HG02763 (cell line): ENCODE results near the gene VAV1.

Experiments
- ATAC-seq: cut with Tn5 transposase; IDR thresholded peaks from one replicate; pipeline ENCODE4 v1.9.1; 2021; ENCODE audit warnings: mild to moderate bottlenecking, moderate library complexity; ENCODE audit not compliant: unreplicated experiment

Gene VAV1

DNA sequence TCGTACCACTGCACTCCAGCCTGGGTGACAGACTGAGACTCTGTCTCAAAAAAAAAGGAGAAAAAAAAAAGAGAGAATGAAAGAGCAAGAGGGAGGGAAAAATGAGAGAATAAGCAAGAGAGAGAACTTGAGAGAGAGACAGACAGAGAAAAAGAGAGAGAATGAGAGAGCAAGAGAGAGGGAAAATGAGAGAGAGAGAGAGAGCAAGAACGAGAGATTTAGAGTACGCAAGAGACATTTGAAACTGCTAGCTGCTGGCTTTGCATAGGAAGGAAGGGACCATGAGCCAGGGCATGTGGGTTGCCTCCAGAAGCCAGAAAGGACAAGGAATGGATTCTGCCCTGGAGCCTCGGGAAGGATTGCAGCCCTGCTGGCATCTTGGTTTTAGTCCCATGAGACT is 105.3 kb downstream of the VAV1 start:
- ATAC-seq: no peak

GRCh38 chr19:6886277-6886897 is 113.9 kb downstream of the VAV1 start:
- no peak for ATAC-seq

DNA sequence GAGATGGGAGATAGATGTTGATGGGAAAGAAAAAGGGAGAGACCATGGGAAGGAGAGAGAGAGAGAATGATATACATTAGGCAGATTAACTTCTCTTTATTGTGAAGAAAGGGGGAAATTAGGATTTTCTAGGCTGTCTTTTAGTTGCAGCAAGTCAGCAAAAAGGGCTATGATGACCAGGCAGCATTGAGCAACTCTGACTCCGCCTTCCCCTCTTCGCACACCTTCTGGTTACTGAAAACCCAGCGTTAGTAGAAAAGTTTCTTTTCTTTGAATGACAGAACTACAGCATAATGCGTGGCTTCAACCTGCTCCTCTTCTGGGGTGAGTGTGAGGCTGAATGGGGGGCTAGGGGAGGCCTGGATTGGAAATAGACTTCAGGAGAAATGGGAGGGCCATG is 114.8 kb downstream of the VAV1 start, which contains the start of gene ADGRE1:
Gene ADGRE1, plus strand, starts transcription at position 264 of the 400 bp plus-strand sequence. Its CDS starts 30 bp downstream, at position 294.
- ATAC-seq: no peak

- ATAC-seq: no peak
Measured at GRCh38 chr19:6888967-6889366, 116.5 kb downstream of the VAV1 start.

GRCh38 chr19:6890401-6890913 is 117.9 kb downstream of the VAV1 start:
- no peak for ATAC-seq

GRCh38 chr19:6890938-6891337 is 118.4 kb downstream of the VAV1 start:
- no peak for ATAC-seq

DNA sequence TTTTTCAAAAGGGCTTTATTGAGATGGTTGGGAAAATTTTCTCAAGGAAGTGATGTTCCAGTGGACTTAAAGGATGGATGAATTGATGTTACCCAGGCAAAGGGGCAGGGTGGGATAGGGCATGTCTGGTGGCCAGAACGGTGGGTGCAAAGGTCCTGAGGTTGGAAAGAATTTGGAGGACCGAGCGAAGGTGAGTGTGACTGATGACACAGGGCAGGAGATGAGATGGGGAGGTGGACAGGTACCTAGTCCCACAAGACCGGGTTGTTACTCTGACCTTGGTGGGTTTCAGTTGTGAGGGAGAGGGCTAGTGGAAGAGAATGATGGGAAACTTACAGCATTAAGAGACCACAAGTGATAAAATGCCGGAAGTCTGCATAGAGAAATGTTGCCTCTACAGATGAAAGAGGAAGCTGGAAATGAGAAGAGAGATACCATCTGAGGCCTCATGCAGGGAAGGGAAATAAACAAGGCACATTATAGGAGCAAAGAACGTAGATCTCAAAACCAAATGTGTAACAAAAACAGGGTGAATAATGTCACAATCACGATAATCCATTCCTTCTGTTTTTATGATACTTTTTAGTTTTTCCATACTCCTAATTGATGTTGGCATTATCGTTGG is 119.4 kb downstream of the VAV1 start:
- no peak for ATAC-seq

- no peak for ATAC-seq
Measured at GRCh38 chr19:6894313-6894712, 121.8 kb downstream of the VAV1 start.

DNA sequence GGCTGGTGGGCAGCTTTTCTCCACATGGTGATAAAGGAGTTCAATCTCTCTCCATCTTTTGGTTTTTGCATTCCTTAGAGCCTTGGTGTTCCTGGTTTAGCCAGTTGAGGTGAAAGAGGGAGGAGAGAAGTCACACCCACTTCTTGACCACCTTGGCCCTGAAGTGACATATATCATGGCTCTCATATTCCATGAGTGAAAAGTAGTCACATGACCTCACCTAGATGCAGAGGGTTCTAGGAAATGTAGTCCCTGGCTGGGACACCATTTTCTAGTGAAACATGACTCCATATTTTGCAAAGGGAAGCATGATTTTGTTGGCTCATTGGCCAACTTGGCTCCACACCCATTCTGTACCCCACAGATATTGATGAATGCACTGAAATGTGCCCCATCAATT is 130.9 kb downstream of the VAV1 start:
- ATAC-seq: no peak

- no peak for ATAC-seq
Measured at GRCh38 chr19:6906559-6907060, 134.1 kb downstream of the VAV1 start.
